OCI-LY7 (cell line): ENCODE measurements around the gene PSMD13.

ENCODE experiments used
- CTCF ChIP-seq: fragments of 200-600 bp; sonication (generic); conservative IDR thresholded peaks from 2 replicates; pipeline ENCODE4 v1.5.1; 2014; ENCODE audit warnings: mild to moderate bottlenecking, antibody characterized with exemption, low read length, moderate library complexity, mixed read lengths
- EZH2phosphoT487 ChIP-seq: fragments of 200-600 bp; sonication (generic); IDR thresholded peaks from 2 replicates; pipeline ENCODE4 v1.6.1; 2018; ENCODE audit warnings: low read depth, borderline replicate concordance, mild to moderate bottlenecking, mixed run types, antibody characterized with exemption, low read length, moderate library complexity, mixed read lengths

GRCh38 chr11:267491-267994, 30.8 kb downstream of the PSMD13 start:
- TF ChIP-seq CTCF (no peak), EZH2phosphoT487 (no peak)
